ENCODE measurements around the gene PDSS2. TPM values are rescaled to one million over a fixed set of nuclear protein-coding genes. Genes with fewer than 3 reads are reported as not detected.

Gene PDSS2
- total RNA-seq, 1 experiment from 2014 or later: 17.8 TPM

- Histone ChIP-seq H3K4me3 (no peak overlapping the region), H3K27me3 (ENCODE audit: insufficient read depth, low read depth) (no peaks in the 10 kb centered on the region), H3K27ac (no peak overlapping the region), H3K9me2 (ENCODE audit: insufficient read depth) (no peaks in the 10 kb centered on the region), H3K9me3 (ENCODE audit: insufficient read depth, low read depth) (no peaks in the 10 kb centered on the region), H2AFZ (no peak overlapping the region), H4K20me1 (ENCODE audit: insufficient read depth) (no peaks in the 10 kb centered on the region; the same call in 1 of the 2 replicates), H3K79me2 (ENCODE audit: low read depth) (no peaks in the 10 kb centered on the region), H3K36me3 (ENCODE audit: low read depth) (no peaks in the 10 kb centered on the region), H3K4me2 (no peak overlapping the region), H3K4me1 (replicated peaks; ENCODE audit: insufficient read depth) (peaks cover 12% of the 10 kb centered on the region), H3F3A (ENCODE audit: insufficient read depth, low read depth) (peaks cover 13% of the 10 kb centered on the region; the same call in 1 of the 2 replicates)
- DNase-seq: no peak
- intact Hi-C loops (cut with micrococcal nuclease; ENCODE audit: unreplicated experiment): no loop called here
- TF ChIP-seq CTCF (conservative IDR thresholded peaks at IDR 0.05) (no peak), EZH2 (IDR thresholded peaks at IDR 0.05; ENCODE audit: low read depth) (no peak)
- POLR2A ChIA-PET (ENCODE audit: unreplicated experiment): no interaction called here
- CTCF ChIA-PET: interaction anchor here (0.6 kb wide), 1 partner anchor 34 kb away, joined by 4 read pairs; no protein-coding TSS in a partner anchor
- BruUV-seq (replicated peaks): no TSS peak
Observed at GRCh38 chr6:107216197-107216933, 243.0 kb downstream of the PDSS2 start.

GRCh38 chr6:107215334-107215733 is 244.0 kb downstream of the PDSS2 start:
- POLR2A ChIA-PET (ENCODE audit: unreplicated experiment): no interaction called here
- no peak for DNase-seq
- Histone ChIP-seq H3K4me3 (no peak overlapping the region), H3K4me1 (replicated peaks; ENCODE audit: insufficient read depth) (peaks cover 12% of the 10 kb centered on the region), H3K27me3 (ENCODE audit: insufficient read depth, low read depth) (no peaks in the 10 kb centered on the region), H3K9me2 (ENCODE audit: insufficient read depth) (no peaks in the 10 kb centered on the region), H3K27ac (no peak overlapping the region), H3K9me3 (ENCODE audit: insufficient read depth, low read depth) (no peaks in the 10 kb centered on the region), H3K36me3 (ENCODE audit: low read depth) (0 out of 2 replicates have a peak, but pooled peaks cover 1% of the 10 kb centered on the region), H3K4me2 (no peak overlapping the region), H2AFZ (no peak overlapping the region), H3F3A (ENCODE audit: insufficient read depth, low read depth) (peaks cover 13% of the 10 kb centered on the region; the same call in 1 of the 2 replicates), H3K79me2 (ENCODE audit: low read depth) (no peaks in the 10 kb centered on the region), H4K20me1 (ENCODE audit: insufficient read depth) (no peaks in the 10 kb centered on the region; the same call in 1 of the 2 replicates)
- CTCF ChIA-PET: no interaction called here
- TF ChIP-seq CTCF (conservative IDR thresholded peaks at IDR 0.05) (no peak), EZH2 (IDR thresholded peaks at IDR 0.05; ENCODE audit: low read depth) (no peak)
- intact Hi-C loops (cut with micrococcal nuclease; ENCODE audit: unreplicated experiment): no loop called here
- BruUV-seq (replicated peaks): no TSS peak

- no peak overlapping the region for H3K27ac ChIP-seq
- POLR2A ChIA-PET (ENCODE audit: unreplicated experiment): no interaction called here
Observed at GRCh38 chr6:107214655-107215054, 244.7 kb downstream of the PDSS2 start.

More at GRCh38 chr6:107214655-107215054, 244.7 kb downstream of the PDSS2 start:
- Histone ChIP-seq H3K4me2 (no peak overlapping the region), H3K4me1 (replicated peaks; ENCODE audit: insufficient read depth) (peaks cover 12% of the 10 kb centered on the region), H3K27me3 (ENCODE audit: insufficient read depth, low read depth) (no peaks in the 10 kb centered on the region), H3F3A (ENCODE audit: insufficient read depth, low read depth) (peaks cover 13% of the 10 kb centered on the region; the same call in 1 of the 2 replicates), H2AFZ (no peak overlapping the region), H4K20me1 (ENCODE audit: insufficient read depth) (no peaks in the 10 kb centered on the region; the same call in 1 of the 2 replicates), H3K9me2 (ENCODE audit: insufficient read depth) (no peaks in the 10 kb centered on the region), H3K4me3 (no peak overlapping the region), H3K79me2 (ENCODE audit: low read depth) (no peaks in the 10 kb centered on the region), H3K36me3 (ENCODE audit: low read depth) (0 out of 2 replicates have a peak, but pooled peaks cover 3% of the 10 kb centered on the region), H3K9me3 (ENCODE audit: insufficient read depth, low read depth) (no peaks in the 10 kb centered on the region)
- TF ChIP-seq EZH2 (IDR thresholded peaks at IDR 0.05; ENCODE audit: low read depth) (no peak), CTCF (conservative IDR thresholded peaks at IDR 0.05) (no peak)
- intact Hi-C loops (cut with micrococcal nuclease; ENCODE audit: unreplicated experiment): no loop called here
- no peak for DNase-seq
- CTCF ChIA-PET: no interaction called here
- no TSS peak for BruUV-seq (replicated peaks)
